Measurements from ENCODE around the gene RAD51B.

- no peak for TF ChIP-seq EZH2 (IDR thresholded peaks at IDR 0.05; ENCODE audit: borderline replicate concordance)
- TF ChIP-seq CTCF (IDR thresholded peaks at IDR 0.05; ENCODE audit: poor library complexity) = no peak
- TF ChIP-seq EZH2phosphoT487 (IDR thresholded peaks at IDR 0.05; ENCODE audit: low read depth, severe bottlenecking, unreplicated experiment) = no peak
These were observed 844.0 kb downstream of the RAD51B start for GRCh38 chr14:68663385-68664076.

Data from hepatocyte (in vitro differentiated cells).